IPS DF 4.7 (cell line): ENCODE results near the gene NOL12.
A peak's percentile ranks its signal among the peaks of the same experiment; 100 is the strongest.
"Not testable (repeated sequence)": the region's sequence is repeated elsewhere in the genome, so short reads cannot be mapped to it uniquely, and the experiment has no call there.

Experiments used
- DNase-seq: peaks from one replicate; pipeline ENCODE4 v3.0.0-alpha.2; 2013; ENCODE audit warnings: low spot score; ENCODE audit errors: extremely low read depth

NOL12 gene, protein sequence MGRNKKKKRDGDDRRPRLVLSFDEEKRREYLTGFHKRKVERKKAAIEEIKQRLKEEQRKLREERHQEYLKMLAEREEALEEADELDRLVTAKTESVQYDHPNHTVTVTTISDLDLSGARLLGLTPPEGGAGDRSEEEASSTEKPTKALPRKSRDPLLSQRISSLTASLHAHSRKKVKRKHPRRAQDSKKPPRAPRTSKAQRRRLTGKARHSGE

DNA sequence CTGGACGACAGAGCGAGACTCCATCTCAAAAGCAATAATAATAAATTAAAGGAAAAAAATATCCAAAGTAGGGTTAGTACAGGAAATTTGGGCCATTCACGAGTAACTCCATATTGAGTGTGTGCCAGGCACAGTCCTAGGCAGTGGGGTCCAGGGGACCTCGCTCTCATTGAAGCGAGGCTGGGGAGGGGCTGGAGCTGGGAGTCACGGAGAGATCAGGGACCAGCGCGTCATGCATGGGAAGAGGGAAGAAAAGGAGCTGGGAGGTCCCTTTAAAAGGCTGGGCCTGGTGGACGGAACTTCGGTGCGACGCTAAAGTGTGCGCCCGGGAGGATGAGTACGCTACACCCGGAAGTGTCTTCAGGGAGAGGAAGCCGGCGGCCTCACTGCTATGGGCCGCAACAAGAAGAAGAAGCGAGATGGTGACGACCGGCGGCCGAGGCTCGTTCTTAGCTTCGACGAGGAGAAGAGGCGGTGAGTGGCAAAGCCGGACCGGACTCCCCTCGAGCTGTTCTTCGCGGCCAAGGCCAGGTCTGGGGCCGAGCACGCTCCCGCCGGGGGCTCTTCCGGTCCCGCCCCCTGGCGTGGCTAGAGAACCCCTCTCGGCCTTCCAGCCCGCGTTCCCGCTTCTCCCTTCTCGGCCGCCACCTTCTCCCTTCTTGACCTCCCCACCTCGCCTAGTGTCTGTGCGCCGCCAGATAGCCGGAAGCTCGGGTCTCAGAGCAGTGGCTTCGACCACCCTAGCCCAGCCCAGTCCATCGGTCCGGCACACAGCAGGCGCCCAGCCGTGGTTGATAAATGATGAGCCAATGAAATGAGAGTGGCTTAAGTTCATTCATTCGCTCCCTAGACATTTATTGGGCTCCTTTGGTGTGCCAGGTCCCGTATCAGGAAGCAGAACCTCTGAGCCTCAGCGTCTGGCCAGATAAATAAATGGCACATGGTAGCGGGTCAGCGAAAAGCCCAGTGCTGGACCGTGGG, at the start of gene NOL12:
NOL12 (plus strand) TSS at position 342 of the 981 bp plus-strand sequence; CDS start at position 392, 50 bp downstream.
- DNase-seq: no peak

GRCh38 chr22:37636949-37637273, 49.2 kb upstream of the NOL12 start:
- DNase-seq: no peak

DNA sequence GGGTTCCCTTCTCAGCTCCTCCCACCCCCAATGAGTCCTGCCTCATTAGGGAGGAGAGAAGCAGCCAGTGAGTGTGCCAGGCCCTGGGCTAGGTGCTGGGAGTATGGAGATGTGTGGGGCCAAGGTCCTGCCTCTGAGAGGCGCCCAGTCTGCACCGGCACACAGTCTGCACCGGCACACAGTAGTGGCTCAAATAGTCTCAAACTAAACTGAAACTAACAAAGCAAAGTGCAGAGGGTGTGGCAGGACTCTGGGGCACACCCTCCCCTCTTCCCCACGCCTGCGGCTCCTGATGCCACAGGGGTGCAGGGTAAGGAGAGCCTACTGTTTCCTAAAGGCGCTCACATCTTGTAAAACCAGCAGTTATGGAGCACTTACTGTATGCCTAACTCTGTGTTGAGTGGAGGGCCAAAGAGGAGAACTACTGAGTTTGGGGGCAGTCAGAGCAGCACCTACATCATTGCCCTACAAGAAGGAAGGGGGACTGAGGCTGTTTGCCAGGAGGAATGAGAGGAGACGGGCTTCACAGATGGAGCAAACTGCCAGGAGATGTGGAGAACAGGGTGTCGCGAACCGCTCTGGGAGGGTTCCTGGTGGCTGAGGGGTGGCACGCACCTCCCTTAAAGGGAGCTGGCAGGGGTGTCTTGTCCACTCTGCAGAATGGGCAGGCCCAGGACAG, 47.6 kb upstream of the NOL12 start:
- DNase-seq: no peak

DNA sequence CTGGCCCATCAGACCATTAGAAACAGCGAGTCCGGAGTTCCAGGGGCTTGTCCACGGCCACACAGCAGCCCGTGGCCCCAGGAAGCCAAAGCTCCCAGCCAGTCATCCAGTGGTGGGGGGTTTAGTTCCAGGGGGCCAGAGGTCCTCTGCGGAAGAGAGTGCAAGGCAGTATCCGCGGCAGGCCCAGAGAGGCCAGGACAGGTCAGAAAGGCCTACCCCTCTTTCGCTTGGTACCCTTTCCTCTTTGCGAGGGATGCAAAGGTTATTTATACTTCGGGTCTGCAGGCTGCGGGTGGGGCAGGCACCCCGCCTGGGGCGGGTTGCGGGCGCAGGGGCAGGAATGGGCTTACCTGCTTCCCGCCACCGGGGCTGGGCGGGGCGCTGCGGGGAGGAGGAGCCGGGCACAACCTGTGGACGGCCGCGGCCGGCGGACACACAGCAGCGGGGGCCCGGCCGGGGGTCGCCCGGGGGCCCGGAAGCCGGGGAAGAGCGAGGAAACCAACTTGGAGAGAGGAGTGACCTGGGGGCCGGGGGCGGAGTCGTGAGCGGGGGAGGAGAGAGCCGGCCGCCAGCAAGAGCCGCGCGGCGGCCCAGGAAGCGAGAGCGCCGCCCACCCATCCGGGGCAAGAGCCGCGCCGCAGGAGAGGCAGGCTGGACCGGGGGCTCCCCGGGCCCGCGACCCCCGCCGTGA, 46.9 kb upstream of the NOL12 start, which contains the start of gene SH3BP1:
SH3BP1 (plus strand) TSS at position 600 of the 691 bp plus-strand sequence. CDS start 119 bp downstream, outside the sequence.
- no peak for DNase-seq

DNA sequence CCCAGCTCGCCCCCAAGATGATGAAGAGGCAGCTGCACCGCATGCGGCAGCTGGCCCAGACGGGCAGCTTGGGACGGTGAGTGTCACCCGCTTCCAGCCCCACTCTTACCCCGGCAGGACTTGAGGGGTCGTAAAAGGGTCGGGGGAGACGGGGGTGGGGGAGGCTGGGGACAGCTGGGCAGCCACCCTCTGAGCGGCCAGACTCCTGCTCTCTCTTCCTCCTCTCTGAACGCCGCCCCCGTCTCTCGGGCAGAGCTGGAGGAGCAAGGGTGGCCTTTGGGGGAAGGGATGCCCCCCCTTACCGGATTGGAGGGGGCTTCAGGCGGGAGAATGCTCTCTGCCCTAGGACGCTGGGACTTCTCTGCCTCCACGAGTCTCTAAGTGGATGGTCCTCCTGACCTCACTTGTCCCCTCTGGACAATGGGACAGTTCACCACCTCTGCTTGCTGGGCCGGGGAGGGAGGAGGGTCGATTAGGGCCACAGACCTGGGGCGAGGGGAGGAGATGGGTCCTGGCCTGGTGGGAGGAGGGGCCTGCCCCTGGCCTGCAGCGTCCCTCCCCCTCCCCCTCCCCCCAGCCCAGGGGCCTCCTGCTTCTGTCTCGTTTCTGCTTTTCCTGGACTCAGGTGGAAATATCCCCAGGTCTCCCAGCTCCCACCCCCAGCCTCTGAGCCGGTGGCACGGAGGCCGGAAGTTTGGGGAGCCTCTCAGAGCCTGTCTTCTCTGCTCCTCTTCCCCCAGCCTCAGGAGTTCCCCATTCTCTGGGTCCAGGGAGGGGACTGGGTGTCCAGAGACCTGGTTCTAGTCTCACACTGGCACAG, 46.2 kb upstream of the NOL12 start:
- DNase-seq: no peak

DNA sequence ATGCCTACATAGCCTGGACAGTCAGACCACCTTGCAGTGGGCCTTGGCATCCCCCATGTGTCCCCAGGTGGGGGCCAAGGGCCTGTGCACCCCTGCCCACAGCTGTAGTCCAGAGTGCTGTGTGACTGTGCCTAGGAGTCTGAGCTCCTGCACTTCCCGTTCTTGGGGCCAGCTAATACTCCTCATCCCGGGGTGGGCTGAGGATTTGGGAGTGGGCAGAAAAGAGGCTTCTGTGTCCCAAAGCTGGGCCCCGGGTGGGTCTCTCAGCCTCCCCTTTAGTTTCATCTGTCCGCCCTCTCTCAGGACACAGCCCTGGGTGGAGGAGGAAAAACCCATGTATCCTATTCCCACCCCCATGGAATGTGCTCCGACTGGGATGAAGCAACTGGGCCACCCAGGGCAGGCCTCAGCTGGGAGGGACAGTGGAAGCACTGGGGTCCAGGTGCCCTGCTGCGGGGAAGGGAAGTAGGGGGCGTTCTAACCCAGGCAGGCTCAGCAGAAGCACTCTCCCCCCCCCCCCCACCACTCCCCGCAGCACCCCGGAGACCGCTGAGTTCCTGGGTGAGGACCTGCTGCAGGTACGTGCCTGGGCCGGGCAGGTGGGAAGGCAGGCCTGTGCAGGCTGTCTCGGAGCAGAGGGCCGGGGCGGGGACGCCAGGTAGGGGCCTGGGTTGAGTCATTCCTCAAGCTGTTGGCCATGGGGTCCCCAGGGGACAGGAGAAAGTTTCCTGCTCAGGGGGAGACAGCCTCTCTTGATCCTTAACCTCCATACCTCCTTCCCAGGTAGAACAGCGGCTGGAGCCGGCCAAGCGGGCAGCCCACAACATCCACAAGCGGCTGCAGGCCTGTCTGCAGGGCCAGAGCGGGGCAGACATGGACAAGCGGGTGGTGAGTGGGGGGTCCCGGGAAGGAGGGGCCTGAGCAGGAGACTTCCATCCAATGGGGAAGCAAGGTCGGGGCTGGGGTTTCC, 45.3 kb upstream of the NOL12 start:
- no peak for DNase-seq

GRCh38 chr22:37641561-37641949, 44.6 kb upstream of the NOL12 start:
- no peak for DNase-seq

DNA sequence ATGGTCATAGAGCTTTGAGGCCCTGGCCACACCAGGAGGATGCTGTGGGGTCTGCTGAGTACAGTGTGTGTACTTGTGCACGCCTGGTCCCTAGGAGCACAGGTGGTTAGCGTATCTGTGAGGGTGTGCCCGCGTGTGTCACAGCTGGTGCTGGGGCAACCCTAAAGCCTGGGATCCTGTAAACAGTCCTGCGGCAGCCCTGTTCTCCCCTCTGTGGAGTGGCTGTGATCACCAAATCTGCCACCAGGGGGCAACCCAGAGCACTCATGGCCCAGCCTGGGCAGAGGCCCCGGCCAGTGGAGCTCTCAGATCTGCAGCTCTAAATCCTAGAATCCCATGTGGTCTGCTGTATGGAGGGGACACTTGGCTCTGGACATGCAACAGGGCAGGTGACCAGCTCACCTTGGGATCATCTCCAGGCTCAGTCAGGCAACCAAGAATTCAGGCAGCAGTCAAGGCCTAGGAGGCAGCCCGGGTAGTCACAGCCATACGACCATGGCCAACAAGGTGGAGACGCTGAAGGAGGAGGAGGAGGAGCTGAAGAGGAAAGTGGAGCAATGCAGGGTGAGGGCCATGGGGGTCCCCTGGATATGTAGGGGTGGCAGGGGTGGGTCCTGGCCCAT, 42.8 kb upstream of the NOL12 start:
- no peak for DNase-seq

DNA sequence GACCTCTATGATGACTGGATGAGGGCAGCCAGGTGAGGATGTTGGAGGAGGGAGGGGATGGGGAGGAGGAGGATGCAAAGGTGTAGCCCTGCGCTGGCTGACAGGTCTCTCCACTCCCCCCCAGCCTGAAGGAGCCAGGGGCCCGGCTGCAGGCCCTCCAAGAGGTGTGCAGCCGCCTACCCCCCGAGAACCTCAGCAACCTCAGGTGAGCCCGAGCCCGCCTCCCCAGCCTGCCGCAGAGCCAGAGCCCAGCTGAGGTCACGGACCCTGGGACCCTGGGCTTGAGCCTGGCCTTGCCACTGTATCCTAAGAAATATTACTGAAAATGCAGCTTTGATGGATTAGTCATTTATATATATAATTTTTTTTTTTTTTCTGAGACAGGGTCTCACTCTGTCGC, 38.8 kb upstream of the NOL12 start:
- no peak for DNase-seq

- no peak for DNase-seq
Measured at GRCh38 chr22:37647928-37648327, 38.2 kb upstream of the NOL12 start.

GRCh38 chr22:37650463-37651136, 35.5 kb upstream of the NOL12 start:
- DNase-seq: no peak

DNA sequence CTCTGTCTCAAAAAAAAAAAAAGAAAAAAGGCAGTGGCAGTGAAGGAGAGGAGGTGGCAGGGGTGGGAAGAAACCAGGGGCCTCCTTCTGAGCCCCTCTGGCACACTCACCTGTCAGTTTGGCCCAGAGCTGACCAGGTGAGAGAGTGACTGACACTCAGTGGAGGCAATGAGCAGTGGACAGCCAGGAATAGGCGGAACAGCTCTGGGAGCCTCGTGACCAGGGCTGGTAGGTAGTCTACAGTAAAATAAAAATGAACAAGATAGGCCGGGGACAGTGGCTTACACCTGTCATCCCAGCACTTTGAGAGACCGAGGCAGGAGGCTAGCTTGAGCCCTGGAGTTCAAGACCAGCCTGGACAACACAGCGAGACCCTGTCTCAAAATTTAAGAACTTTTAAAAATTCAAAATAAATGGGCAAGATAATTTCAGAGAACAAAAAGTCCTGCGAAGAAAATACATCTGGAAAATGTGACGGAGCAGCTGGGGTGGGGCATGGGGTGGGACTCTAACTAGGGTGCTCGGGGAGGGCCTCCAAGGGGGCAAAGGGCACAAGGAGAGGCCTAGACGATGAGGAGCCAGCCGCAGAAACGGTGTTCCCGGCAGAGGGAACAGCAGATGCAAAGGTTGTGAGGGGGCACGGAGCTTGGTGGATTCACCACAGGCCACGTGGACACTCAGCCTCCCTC, 31.4 kb upstream of the NOL12 start:
- DNase-seq: no peak

DNA sequence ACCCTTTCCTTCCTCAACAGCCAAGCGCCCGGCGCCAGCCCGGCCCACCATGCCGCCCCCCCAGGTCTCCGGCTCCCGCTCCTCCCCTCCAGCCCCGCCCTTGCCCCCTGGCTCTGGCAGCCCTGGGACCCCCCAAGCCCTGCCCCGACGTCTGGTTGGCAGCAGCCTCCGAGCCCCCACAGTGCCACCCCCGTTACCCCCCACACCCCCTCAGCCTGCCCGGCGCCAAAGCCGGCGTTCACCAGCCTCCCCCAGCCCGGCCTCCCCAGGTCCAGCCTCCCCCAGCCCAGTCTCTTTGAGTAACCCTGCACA, 30.9 kb upstream of the NOL12 start:
- DNase-seq: no peak

- not testable (repeated sequence) for DNase-seq
Measured at GRCh38 chr22:37656583-37656982, 29.6 kb upstream of the NOL12 start.

GRCh38 chr22:37657590-37658132, 28.5 kb upstream of the NOL12 start:
- DNase-seq: no peak

DNA sequence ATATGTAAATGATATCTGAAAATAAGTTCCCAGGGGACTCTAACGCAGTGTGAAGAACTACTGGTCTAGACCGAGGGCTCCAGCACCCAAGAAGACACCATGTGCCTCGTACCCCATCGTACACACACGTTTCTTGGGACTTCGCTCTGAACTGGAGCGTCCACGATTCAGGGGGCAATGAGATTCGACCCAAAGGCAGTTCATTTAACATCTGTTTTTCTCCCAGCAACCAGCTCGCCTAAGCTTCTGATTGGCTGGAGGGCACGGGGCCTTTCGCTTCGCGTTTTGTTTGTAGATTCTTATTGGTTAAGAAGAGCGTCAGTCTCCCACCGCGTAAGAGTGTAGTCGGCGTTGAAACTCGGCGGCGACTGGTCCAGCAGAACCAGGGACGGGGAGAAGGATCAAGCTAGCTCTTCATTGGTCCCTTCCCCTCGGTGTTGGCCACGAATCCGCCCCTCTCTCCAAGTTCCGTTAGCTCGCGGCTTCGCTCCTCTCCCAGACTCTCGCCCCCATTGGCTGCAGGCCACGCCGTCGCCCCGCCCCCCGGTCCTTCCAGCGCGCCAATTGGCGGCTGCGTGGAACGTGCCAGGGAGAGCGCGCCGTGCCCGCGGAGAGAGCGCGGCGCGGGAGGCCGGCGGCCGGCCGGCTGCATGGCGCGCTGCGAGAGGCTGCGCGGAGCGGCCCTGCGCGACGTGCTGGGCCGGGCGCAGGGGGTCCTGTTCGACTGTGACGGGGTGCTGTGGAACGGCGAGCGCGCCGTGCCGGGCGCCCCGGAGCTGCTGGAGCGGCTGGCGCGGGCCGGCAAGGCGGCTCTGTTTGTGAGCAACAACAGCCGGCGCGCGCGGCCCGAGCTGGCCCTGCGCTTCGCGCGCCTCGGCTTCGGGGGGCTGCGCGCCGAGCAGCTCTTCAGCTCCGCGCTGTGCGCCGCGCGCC, 27.7 kb upstream of the NOL12 start, which contains the start of gene PDXP:
PDXP (plus strand) TSS at position 591 of the 933 bp plus-strand sequence; CDS start at position 651, 60 bp downstream.
- DNase-seq: peak; percentile 98
